Glomerular visceral epithelial cell (primary cell): ENCODE measurements around the gene PHF21A.
A peak's percentile ranks its signal among the peaks of the same experiment; 100 is the strongest.
"Not testable (repeated sequence)": the region's sequence is repeated elsewhere in the genome, so short reads cannot be mapped to it uniquely, and the experiment has no call there.

Experiments used
- DNase-seq: peaks from one replicate; pipeline ENCODE4 v3.0.0-alpha.2; 2016; ENCODE audit errors: extremely low spot score

PHF21A gene

GRCh38 chr11:45921561-45922424 is 199.5 kb downstream of the PHF21A start:
- no peak for DNase-seq

GRCh38 chr11:45920531-45921477 is 200.4 kb downstream of the PHF21A start:
- no peak for DNase-seq

GRCh38 chr11:45919806-45920530 is 201.3 kb downstream of the PHF21A start:
- DNase-seq = no peak

- DNase-seq = no peak
Observed at GRCh38 chr11:45918962-45919675, 202.1 kb downstream of the PHF21A start.

GRCh38 chr11:45918331-45918941 is 202.8 kb downstream of the PHF21A start:
- peak; percentile 70 for DNase-seq

GRCh38 chr11:45917623-45918330 is 203.5 kb downstream of the PHF21A start, which contains the start of gene PEX16:
Gene PEX16, minus strand, starts transcription at chr11:45917877. Its CDS starts 66 bp downstream, at chr11:45917811.
- peak; percentile 98 for DNase-seq

GRCh38 chr11:45917286-45917622 is 204.0 kb downstream of the PHF21A start:
- DNase-seq = no peak

- DNase-seq = no peak
Observed at GRCh38 chr11:45915446-45915845, 205.8 kb downstream of the PHF21A start.

- DNase-seq = no peak
Observed at GRCh38 chr11:45913942-45914635, 207.2 kb downstream of the PHF21A start.

- no peak for DNase-seq
Observed at GRCh38 chr11:45913514-45913913, 207.7 kb downstream of the PHF21A start.

- no peak for DNase-seq
Observed at GRCh38 chr11:45910623-45911022, 210.6 kb downstream of the PHF21A start.

GRCh38 chr11:45909594-45910475 is 211.4 kb downstream of the PHF21A start:
- DNase-seq = no peak

GRCh38 chr11:45907911-45908370 is 213.3 kb downstream of the PHF21A start:
- DNase-seq = no peak

GRCh38 chr11:45906965-45907611 is 214.2 kb downstream of the PHF21A start, which contains the start of gene FREY1:
Gene FREY1, minus strand, starts transcription at chr11:45907271. Its CDS starts 26 bp downstream, at chr11:45907245.
- DNase-seq = no peak

GRCh38 chr11:45906096-45906682 is 215.1 kb downstream of the PHF21A start:
- no peak for DNase-seq

- DNase-seq = not testable (repeated sequence)
Observed at GRCh38 chr11:45905576-45905975, 215.7 kb downstream of the PHF21A start.

GRCh38 chr11:45905095-45905494 is 216.2 kb downstream of the PHF21A start:
- no peak for DNase-seq
